Renal cortical epithelial cell (primary cell): ENCODE data around the gene SLC16A5. TPM values are rescaled to one million over a fixed set of nuclear protein-coding genes. Genes with fewer than 3 reads are reported as not detected.
A peak's percentile ranks its signal among the peaks of the same experiment; 100 is the strongest.
"Not testable (repeated sequence)": the region's sequence is repeated elsewhere in the genome, so short reads cannot be mapped to it uniquely, and the experiment has no call there.

Experiments
- DNase-seq: peaks from one replicate; pipeline ENCODE4 v3.0.0-alpha.2; 2011; ENCODE audit warnings: low read depth
- total RNA-seq: library from RNA; depleted of rRNA; stranded (reverse); fragments of >200 nt; gene quantifications from 2 replicates; pipeline ENCODE4 v1.2.3, GENCODE V29; 2014

SLC16A5 gene
- total RNA-seq, 1 donor from 2014 or later = 165 TPM

- no peak for DNase-seq
These were observed 45.2 kb downstream of the SLC16A5 start for GRCh38 chr17:75133001-75133400.

- not testable (repeated sequence) for DNase-seq
These were observed 46.0 kb downstream of the SLC16A5 start for GRCh38 chr17:75133607-75134347.

- DNase-seq = no peak
These were observed 47.7 kb downstream of the SLC16A5 start for GRCh38 chr17:75135452-75135851.

GRCh38 chr17:75135946-75136345 is 48.2 kb downstream of the SLC16A5 start:
- DNase-seq = no peak

- DNase-seq = not testable (repeated sequence)
These were observed 50.0 kb downstream of the SLC16A5 start for GRCh38 chr17:75137762-75138161.

GRCh38 chr17:75138519-75138918 is 50.8 kb downstream of the SLC16A5 start:
- no peak for DNase-seq

- DNase-seq = no peak
These were observed 54.6 kb downstream of the SLC16A5 start for GRCh38 chr17:75142236-75142971.

GRCh38 chr17:75144816-75145512 is 57.2 kb downstream of the SLC16A5 start:
- no peak for DNase-seq

GRCh38 chr17:75146592-75146991 is 58.8 kb downstream of the SLC16A5 start:
- DNase-seq = no peak

- peak; percentile 77 for DNase-seq
These were observed 60.3 kb downstream of the SLC16A5 start for GRCh38 chr17:75147878-75148546.

- no peak for DNase-seq
These were observed 64.2 kb downstream of the SLC16A5 start for GRCh38 chr17:75151930-75152329.

- DNase-seq = no peak
These were observed 64.8 kb downstream of the SLC16A5 start for GRCh38 chr17:75152523-75152921.

GRCh38 chr17:75152922-75153779 is 65.4 kb downstream of the SLC16A5 start:
- DNase-seq = no peak

GRCh38 chr17:75153780-75154194 is 66.0 kb downstream of the SLC16A5 start:
- no peak for DNase-seq

GRCh38 chr17:75154195-75155106 is 66.7 kb downstream of the SLC16A5 start, which contains the start of gene JPT1:
Gene JPT1, minus strand, starts transcription at chr17:75154512. Its CDS starts 115 bp downstream, at chr17:75154397.
- peak; percentile 98 for DNase-seq

- DNase-seq = peak; percentile 55
These were observed 67.4 kb downstream of the SLC16A5 start for GRCh38 chr17:75155191-75155601.
